Hematopoietic multipotent progenitor cell treated with erythropoietin and hydrocortisone succinate and interleukin-3 and kit ligand, for 17 days (in vitro differentiated cells): ENCODE measurements around the gene FAM187B.
"Not testable (repeated sequence)": the region's sequence is repeated elsewhere in the genome, so short reads cannot be mapped to it uniquely, and the experiment has no call there.

Experiments used
- DNase-seq: peaks from one replicate; pipeline ENCODE4 v3.0.0-alpha.2; 2015; ENCODE audit warnings: low spot score

The FAM187B gene

DNA sequence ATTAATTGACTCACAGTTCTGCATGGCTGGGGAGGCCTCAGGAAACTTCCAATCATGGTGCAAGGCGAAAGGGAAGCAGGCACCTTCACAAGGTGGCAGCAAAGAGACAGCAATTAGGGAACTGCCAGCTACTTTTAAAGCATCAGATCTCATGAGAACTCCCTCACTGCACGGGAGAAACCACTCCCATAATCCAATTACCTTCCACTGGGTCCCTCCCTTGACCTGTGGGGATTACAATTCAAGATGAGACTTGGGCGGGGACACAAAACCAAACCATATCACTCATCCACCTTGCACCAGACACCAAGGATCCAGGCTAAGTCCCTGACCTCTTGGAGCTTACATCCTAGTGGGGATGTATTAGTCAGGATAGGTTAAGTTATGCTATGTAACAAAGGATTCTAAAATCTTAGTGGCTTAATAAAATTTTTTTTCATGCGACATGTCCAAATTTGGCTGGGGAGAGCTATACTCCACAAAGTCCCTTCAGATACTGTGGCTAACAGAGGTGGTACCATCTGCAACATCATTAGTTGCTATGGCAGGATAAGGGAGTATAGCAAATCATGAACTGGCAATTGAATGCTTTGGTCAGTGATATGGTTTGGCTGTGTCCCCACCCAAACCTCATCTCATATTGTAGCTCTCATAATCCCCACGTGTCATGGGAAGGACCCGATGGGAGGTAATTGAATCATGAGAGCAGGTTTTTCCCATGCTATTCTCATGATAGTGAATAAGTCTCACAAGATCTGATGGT lies 8.3 kb upstream of the FAM187B start:
- peak; percentile 6 for DNase-seq

DNA sequence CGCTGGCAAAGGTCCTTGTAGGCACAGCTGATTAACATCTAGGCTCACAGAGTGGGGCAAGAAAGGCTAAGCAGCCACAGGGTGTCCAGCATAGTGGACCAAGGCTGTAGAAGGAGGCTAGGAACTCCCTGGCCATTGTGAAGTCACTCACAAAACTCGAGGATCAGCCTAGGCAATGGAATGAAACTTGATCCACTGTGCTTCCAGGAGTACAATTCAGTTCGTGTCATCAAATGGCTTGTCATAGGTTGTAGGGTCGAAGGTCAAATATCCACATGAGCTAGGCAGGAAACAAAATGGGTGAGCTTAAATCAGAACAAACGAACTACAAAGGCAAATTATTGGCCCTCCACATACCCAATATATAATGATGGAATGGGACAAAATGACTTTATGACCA lies 4.4 kb upstream of the FAM187B start:
- no peak for DNase-seq

DNA sequence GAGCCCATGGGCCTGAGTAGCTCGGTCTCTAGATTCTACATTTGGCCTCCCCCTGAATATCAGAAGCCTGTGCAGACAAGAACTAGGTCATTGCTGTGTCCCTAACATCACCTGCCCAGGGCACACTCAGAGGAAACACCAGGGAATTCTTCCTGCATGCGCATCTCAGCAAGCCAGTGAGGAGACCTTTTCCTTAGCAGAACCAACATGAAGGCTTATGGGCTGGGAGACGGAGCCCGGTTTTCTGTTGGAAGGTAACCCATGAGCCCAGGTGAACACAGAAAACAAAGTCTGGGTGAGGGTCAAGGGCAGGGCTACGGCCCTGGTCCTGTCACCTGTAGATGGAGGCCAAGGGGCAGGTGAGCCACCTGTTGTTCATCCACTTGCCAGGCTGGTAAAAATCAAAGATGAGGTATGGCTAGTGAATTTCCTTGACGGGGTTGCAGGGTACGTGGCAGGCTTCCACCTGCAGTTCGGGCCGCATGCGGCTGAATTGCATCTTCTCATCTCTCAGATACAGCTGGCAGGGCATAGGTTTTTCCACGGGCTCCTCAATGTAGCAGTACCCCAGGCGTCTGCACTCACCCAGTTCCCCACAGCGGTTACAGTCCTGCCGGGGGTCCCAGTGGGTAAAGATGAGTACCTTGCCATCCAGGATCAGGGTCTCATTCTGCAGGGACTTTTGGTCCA lies 3.6 kb upstream of the FAM187B start:
- no peak for DNase-seq

DNA sequence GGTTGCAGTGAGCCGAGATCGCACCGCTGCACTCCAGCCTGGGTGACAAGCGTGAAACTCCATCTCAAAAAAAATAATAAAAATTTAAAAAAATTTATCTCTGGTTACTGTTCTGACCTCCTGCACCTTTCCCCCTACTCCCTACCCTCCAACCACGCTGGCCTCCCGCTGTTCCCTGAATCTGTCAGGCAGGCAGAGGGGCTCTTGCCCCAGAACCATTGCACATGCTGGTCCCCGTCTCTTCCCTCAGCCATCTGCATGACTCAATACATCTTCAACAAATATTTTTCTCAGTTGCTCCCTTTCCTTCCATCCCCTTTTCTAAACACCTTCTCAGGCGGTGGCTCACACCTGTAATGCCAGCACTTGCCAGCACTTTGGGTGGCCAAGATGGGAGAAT lies 1.1 kb upstream of the FAM187B start:
- no peak for DNase-seq

DNA sequence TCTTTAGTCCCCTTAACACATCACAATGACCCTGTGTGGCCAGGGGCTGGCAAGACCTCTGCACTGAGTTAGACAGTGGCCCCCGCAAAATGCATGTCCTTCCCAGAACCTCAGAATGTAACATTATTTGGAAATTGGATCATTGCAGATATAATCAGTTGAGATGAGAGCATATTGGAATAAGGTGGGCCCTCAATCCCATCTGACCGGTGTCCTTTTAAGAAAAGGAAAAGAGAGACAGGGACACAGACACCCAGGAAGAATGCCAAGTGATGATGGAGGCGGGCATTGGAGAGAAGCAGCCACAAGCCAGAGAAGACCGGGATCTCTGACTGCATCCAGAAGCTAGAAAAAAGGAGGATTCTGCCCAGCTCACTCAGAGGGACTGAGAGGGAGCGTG lies 1.8 kb downstream of the FAM187B start:
- DNase-seq = no peak

DNA sequence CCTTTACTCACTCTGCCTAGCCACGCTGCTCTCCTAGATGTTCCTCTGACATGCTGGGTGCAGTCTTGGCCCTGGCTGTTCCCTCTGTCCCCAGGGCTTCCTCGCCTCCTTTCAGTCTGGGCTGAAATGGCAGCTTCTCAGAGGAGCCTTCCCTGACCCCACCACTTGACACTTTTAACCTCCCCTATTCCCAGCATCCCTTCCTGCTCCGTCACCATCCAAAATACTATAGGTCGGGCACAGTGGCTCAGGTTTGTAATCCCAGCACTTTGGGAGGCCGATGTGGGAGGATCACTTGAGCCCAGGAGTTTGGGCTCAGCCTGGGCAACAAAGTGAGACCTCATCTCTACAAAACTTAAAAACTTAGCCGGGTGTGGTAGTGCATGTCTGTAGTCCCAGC lies 2.6 kb downstream of the FAM187B start:
- DNase-seq = no peak

DNA sequence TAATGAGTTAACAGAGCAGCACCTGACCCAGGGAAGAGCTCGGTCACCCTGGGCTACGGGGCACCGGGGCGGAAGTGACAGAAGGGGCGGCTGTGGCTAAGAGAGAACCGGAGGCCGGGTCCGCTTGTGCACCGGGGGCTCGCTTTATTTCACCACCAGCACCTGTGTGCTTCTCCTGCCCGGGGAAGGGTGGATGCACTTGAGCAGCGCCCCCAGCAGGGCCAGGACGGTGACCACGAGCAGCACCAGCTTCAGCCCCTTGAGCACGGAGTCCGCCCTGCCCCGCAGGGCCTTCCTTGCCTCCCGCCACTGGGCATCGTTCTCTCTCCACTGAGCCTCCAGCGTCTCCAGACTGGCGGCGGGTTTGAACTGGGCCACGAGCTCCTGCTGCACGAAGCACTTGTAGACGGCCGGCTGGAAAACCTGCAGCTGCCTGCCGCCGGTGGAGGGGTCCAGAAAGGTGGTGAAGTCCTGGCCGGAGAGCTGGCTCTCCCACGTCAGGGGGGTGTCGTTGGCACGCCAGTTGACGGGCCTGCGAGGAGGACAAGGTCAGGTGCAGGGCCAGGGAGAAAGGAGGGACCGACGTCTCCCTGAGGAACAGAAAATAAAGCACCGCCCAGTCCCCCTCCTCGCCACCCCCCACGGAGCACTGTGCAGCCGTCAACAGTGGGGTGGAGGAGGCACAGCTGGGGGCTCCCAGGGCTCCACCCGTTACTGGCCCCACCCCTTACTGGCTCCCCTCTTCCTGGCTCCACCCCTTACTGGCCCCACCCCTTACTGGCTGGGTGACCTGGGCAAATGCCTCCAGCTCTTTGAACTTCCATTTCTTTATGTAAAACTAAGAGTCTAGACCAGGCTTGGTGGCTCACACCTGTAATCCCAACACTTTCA lies 3.6 kb downstream of the FAM187B start:
- no peak for DNase-seq

DNA sequence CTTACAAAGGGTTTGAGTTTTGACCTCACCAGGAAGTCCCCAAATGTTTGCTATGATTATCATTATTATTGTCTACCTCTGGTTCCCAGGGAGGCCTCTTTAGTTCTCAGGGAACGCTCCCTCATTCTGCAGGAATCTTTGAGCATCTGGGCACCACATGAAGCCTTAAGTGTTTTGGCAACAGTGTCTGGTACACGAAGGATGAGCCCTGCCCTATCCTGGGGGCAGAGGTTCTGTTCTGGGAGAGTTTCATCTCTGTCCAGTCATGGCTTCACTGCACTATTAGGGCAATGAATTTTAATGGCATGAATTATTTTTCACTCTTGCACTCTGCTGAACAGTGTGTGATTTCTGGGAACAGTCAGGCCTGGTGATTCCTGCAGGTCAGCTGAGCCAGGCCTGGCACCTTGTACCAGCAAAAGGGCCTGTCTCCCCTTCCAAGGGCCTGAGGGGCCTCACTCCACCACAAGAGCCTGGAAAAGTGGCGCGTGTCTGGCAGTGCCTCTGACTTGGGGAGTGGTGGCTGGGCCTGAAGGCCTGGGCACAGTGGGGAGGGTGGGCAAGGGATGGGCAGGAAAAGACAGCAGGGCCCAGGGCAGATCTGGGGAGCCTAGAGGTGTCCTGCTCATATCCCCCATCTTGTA lies 4.6 kb downstream of the FAM187B start:
- no peak for DNase-seq

DNA sequence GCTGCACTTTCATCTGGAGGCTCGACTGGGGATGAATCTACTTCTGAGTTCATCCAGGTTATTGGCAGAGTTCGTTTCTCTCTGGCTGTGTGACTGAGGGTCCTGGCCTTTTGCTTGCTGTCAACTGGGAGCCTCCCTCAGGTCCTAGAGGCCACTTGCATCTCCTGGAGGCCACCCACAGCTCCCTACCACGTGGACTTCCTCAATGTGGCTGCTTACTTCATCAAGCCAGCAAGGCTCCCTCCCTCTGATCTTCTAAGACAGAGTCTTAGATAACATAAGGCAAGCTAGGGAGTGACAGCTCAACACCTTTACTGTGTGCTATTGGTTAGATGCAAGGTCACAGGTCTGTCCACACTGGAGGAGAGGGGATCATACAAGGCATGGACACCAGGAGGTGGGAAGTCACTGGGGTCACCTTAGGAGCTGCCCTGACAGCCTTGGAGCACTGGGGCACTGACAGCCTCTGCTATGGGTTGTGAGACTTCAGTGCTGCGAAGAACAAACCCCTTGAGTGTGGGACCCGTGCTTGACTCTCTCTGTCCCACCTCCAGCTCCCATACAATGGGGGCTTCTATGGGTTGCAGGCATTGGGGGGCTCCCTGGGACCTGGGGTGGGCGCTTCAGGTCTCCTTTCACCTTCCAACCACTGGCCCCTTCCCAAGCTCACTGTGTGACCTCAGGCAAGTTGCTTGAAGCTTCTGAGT lies 5.3 kb downstream of the FAM187B start:
- no peak for DNase-seq

DNA sequence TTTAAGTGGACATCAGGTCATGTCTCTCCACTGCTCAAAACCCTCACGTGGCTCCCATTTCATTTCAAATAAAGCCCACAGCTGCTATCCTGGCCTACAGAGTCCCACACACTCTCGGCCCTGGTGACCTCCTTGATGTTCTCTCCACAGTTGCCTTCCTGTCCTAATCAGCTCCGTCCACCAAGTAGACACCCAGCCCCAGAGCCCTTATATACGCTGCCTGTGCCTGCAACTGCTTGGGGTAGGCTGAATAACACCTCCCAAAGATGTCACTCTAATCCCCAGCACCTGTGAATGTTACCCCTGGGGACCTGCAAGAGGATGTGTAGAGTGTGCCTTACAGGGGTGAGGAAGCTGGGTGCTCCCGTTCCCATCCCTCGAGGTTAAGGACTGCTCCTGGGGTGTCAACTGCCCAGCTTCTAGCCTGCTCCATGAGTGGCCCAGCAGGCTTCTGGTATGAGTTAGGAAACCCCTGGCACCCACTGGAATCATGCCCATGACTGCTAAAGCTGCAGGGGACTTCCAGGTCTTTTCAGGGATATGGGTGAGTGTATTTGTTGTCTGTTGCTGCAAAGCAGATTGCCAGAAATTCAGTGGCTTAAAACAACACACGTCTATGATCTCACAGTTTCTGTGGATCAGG lies 6.0 kb downstream of the FAM187B start:
- no peak for DNase-seq

DNA sequence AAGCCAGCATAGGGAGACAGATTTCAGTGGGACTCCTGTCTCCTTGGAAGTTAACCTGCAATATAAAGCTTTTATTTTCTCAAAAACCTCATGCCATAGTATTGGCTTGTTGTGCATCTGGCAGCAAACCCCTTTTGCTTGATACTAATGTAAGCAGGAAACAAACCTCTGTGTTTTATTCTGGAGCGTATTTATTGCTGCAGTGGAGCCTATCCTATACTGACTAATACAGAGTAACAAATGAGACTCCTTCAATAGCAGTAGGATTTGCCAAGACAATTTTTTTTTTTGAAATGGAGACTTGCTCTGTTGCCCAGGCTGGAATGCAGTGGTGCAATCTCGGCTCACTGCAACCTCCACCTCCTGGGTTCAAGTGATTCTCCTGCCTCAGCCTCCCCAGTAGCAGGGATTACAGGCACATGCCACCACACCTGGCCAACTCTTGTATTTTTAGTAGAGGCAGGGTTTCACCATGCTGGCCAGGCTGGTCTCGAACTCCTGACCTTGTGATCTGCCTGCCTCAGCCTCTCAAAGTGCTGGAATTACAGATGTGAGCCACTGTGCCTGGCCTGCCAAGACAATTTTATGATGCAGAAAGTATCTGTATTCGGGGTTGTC lies 7.5 kb downstream of the FAM187B start:
- not testable (repeated sequence) for DNase-seq

DNA sequence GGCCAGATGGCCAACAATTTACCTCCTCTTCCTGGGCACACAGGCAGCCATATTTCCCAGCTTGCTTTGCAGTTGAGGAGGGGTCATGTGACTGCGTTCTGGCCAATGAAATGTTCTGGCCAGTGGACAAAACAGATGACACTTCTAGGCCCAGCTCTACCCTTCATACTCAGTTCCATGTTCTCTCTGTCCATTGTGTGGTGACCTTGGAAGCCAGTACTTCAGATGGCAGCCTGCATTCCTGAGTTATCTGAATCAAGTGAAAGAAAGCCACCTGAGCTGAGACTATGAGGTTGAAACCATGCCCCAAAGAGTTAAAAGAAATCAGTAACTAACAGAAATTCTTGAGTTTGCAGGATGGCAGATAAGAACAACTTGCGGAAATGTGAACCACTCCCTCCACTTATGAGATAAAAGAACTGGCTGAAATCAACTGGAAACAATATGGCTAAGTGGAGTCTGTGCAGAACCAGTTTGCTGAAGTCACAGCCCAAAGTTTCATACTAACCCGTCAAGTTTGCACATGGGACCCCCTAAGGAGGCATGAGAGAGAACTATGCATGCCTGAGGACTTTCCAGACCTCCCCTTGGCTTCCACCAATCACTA lies 8.1 kb downstream of the FAM187B start:
- no peak for DNase-seq

DNA sequence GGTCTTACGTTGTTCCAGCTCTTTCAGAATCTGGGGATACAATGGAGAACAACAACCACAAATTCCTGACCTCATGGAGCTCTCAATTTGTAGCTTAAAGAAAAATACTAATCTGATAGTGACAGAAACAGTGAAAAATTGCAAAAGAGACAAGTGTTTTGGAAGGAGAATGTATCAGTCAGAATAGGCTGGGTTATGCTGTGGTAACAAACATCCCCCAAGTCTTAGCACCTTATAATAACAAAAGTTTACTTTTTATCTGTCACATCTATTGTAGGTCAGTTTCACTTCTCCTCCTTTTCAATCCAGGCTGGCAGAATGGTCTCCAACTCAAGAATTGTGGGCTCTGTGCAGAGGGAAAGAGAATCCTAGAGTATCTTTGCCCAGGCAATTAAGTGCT lies 9.5 kb downstream of the FAM187B start:
- DNase-seq = no peak

DNA sequence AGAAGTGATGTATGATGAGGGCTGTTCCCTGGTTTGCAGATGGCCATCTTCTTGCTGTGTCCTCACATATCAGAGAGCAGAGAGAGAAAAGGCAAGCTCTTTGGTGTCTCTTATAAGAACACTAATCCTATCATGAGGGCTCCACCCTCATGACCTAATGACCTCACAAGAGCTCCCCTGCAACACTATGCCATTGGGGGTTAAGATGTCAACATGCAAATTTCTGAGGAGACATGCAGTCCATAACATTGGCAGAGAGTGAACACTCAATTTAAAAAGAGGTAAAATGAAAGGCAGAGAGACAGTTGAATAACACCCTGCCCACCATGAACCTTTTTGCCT lies 10.9 kb downstream of the FAM187B start:
- DNase-seq = no peak

DNA sequence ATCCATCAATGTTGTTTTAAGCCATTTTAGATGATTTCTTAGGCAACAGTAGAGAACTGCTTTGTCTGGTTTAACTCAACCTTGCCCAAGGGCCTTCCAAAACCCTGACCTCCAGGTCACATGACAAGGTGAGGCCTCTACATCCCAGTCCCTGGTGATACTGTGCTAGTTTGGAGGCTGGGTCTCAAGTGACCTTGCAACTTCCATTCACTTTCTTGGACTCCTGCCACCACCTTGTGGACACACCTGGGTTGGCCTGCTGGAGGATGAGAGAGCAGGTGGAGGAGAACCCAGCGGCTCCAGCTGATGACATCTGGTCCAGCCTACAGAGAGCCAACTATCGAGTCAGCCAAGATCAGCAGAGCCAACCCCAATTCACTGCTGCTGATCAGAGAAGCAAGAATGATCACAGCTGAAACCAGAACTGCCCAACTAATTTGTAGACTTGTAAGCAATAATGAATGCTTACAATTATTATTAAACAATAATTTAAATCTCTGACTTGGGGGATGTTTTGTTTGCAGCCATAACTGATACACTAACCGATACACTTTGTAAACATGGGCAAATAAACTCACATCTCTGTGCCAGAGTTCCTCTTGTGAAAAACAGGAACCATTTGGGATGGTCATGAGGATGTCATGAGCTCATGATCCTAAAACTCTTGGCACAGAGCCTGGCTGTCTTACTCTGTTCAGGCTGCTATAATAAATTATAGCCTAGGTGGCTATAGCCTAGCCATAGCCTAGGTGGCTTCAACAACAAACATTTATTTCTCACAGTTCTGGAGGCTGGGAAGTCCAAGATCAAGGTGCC lies 11.5 kb downstream of the FAM187B start:
- DNase-seq = no peak

DNA sequence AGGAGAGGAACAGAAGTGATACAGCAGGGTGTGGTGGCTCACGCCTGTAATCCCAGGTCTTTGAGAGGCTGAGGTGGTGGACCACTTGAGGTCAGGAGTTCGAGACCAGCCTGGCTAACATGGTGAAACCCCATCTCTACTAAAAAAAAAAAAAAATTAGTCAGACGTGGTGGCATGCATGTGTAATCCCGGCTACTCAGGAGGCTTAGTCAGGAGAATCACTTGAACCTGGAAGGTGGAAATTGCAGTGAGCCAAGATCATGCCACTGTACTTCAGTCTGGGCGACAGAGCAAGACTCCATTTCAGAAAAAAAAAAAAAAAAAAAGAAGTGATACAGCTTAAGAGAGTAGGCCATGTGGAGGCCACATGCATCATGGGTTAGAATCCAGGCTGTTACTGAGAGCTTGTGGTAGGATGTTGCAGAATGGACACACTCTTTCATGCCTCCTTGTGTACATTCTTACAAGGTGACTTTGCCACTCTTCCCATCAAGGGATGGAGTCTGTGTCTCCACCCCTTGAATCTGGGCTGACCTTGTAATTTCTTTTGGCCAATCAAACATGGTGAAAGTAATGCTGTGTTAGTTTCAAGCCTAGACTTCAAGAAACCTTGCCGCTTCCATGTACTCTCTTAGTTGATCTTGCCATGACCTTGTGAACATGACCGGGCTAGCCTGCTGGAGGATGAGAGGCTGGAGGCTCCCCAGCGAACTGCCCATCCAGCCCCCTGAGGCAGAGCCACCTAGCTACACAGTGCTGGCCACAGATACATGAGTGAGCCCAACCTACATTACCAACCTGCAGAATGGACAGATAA lies 12.3 kb downstream of the FAM187B start:
- no peak for DNase-seq

DNA sequence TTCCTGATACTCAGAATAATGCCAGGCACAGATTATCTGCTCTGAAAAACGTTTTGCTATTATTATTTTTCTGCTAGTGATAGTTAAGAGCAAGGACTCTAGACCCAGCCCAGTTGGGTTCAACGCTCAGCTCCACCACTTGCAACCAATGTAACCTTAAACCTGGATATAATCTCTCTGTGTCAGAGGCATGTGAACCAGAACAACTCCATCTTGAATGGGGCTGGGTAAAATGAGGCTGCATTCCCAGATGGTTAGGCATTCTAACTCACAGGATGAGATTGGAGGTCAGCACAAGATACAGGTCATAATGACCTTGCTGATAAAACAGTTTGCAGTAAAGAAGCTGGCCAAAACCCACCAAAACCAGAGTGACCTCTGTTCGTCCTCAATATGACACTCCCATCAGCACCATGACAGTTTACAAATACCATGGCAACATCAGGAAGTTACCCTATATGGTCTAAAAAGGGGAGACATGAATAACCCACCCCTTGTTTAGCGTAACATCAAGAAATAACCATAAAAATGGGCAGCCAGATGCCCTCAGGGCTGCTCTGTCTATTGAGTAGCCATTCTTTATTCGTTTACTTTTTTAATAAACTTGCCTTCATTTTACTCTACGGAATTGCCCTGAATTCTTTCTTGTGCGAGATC lies 13.6 kb downstream of the FAM187B start:
- DNase-seq = no peak
